ENCODE results near the gene DPP8. TPM values are rescaled to one million over a fixed set of nuclear protein-coding genes. Genes with fewer than 3 reads are reported as not detected.
"Not testable (repeated sequence)": the region's sequence is repeated elsewhere in the genome, so short reads cannot be mapped to it uniquely, and the experiment has no call there.

Gene DPP8
- total and polyA plus RNA-seq, 2 donors (not counting 1 experiment from before 2014, with no cell fraction given), result 29.9 to 45.4 TPM

- H3K9ac ChIP-seq (ENCODE audit: insufficient read depth, low read length), result no peak overlapping the region
- no peaks in the 10 kb centered on the region for H4K20me1 ChIP-seq (ENCODE audit: control insufficient read depth, extremely low read depth, insufficient read depth, low read length)
- H2AFZ ChIP-seq (ENCODE audit: low read length), result no peak overlapping the region
- no peak overlapping the region for H3K27ac ChIP-seq (ENCODE audit: insufficient read depth, low read length)
- TF ChIP-seq, protein P1, sequence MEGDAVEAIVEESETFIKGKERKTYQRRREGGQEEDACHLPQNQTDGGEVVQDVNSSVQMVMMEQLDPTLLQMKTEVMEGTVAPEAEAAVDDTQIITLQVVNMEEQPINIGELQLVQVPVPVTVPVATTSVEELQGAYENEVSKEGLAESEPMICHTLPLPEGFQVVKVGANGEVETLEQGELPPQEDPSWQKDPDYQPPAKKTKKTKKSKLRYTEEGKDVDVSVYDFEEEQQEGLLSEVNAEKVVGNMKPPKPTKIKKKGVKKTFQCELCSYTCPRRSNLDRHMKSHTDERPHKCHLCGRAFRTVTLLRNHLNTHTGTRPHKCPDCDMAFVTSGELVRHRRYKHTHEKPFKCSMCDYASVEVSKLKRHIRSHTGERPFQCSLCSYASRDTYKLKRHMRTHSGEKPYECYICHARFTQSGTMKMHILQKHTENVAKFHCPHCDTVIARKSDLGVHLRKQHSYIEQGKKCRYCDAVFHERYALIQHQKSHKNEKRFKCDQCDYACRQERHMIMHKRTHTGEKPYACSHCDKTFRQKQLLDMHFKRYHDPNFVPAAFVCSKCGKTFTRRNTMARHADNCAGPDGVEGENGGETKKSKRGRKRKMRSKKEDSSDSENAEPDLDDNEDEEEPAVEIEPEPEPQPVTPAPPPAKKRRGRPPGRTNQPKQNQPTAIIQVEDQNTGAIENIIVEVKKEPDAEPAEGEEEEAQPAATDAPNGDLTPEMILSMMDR (conservative IDR thresholded peaks at IDR 0.05 in 1 of 2, IDR thresholded peaks at IDR 0.05 in 1 of 2; ENCODE audit: low read depth in 1 of 2, low read length in 2 of 2), result no peak
- no peak for TF ChIP-seq EZH2 (IDR thresholded peaks at IDR 0.05; ENCODE audit: low read length, missing control alignments)
- no peaks in the 10 kb centered on the region for H3K36me3 ChIP-seq (ENCODE audit: control insufficient read depth, insufficient read depth, low read length)
- no peaks in the 10 kb centered on the region for H3K9me3 ChIP-seq (ENCODE audit: control insufficient read depth, insufficient read depth, low read depth, low read length)
- H3K27me3 ChIP-seq (ENCODE audit: control insufficient read depth, insufficient read depth, low read length), result no peaks in the 10 kb centered on the region
- DNase-seq (ENCODE audit: low read depth in 2 of 2), result no peak
- peaks cover 2% of the 10 kb centered on the region for H3K4me1 ChIP-seq (ENCODE audit: control insufficient read depth, extremely low read depth, insufficient read depth, low read length)
- H3K79me2 ChIP-seq (ENCODE audit: control insufficient read depth, insufficient read depth, low read length), result peaks cover 13% of the 10 kb centered on the region
- H3K4me3 ChIP-seq (replicated peaks in 1 of 4; ENCODE audit: control extremely low read depth in 1 of 4, insufficient read depth in 1 of 4, low read depth in 3 of 4, low read length in 4 of 4), result no peak overlapping the region
- no peak overlapping the region for H3K4me2 ChIP-seq (ENCODE audit: extremely low read depth, insufficient read depth, low read length)
Observed at GRCh38 chr15:65553691-65554090, 36.2 kb upstream of the DPP8 start.

GRCh38 chr15:65552851-65553250, 35.4 kb upstream of the DPP8 start:
- not testable (repeated sequence) for H3K4me1 ChIP-seq (ENCODE audit: control insufficient read depth, extremely low read depth, insufficient read depth, low read length); H2AFZ ChIP-seq (ENCODE audit: low read length); H3K4me2 ChIP-seq (ENCODE audit: extremely low read depth, insufficient read depth, low read length); H3K9ac ChIP-seq (ENCODE audit: insufficient read depth, low read length); H4K20me1 ChIP-seq (ENCODE audit: control insufficient read depth, extremely low read depth, insufficient read depth, low read length); DNase-seq (ENCODE audit: low read depth in 2 of 2); H3K9me3 ChIP-seq (ENCODE audit: control insufficient read depth, insufficient read depth, low read depth, low read length); H3K36me3 ChIP-seq (ENCODE audit: control insufficient read depth, insufficient read depth, low read length); H3K27ac ChIP-seq (ENCODE audit: insufficient read depth, low read length); H3K4me3 ChIP-seq (replicated peaks in 1 of 4; ENCODE audit: control extremely low read depth in 1 of 4, insufficient read depth in 1 of 4, low read depth in 3 of 4, low read length in 4 of 4); H3K27me3 ChIP-seq (ENCODE audit: control insufficient read depth, insufficient read depth, low read length)
- H3K79me2 ChIP-seq (ENCODE audit: control insufficient read depth, insufficient read depth, low read length), result peaks cover 16% of the 10 kb centered on the region

GRCh38 chr15:65551183-65551582, 33.7 kb upstream of the DPP8 start:
- no peak for TF ChIP-seq EZH2 (IDR thresholded peaks at IDR 0.05; ENCODE audit: low read length, missing control alignments)
- TF ChIP-seq, protein P1 (conservative IDR thresholded peaks at IDR 0.05 in 1 of 2, IDR thresholded peaks at IDR 0.05 in 1 of 2; ENCODE audit: low read depth in 1 of 2, low read length in 2 of 2), result no peak
- H3K36me3 ChIP-seq (ENCODE audit: control insufficient read depth, insufficient read depth, low read length), result no peaks in the 10 kb centered on the region
- no peaks in the 10 kb centered on the region for H3K4me1 ChIP-seq (ENCODE audit: control insufficient read depth, extremely low read depth, insufficient read depth, low read length)
- no peak overlapping the region for H3K4me2 ChIP-seq (ENCODE audit: extremely low read depth, insufficient read depth, low read length)
- no peak overlapping the region for H3K4me3 ChIP-seq (replicated peaks in 1 of 4; ENCODE audit: control extremely low read depth in 1 of 4, insufficient read depth in 1 of 4, low read depth in 3 of 4, low read length in 4 of 4)
- no peak overlapping the region for H2AFZ ChIP-seq (ENCODE audit: low read length)
- peaks cover 20% of the 10 kb centered on the region for H3K79me2 ChIP-seq (ENCODE audit: control insufficient read depth, insufficient read depth, low read length)
- H3K27ac ChIP-seq (ENCODE audit: insufficient read depth, low read length), result no peak overlapping the region
- H3K27me3 ChIP-seq (ENCODE audit: control insufficient read depth, insufficient read depth, low read length), result no peaks in the 10 kb centered on the region
- no peaks in the 10 kb centered on the region for H4K20me1 ChIP-seq (ENCODE audit: control insufficient read depth, extremely low read depth, insufficient read depth, low read length)
- no peak for DNase-seq (ENCODE audit: low read depth in 2 of 2)
- no peak overlapping the region for H3K9ac ChIP-seq (ENCODE audit: insufficient read depth, low read length)
- no peaks in the 10 kb centered on the region for H3K9me3 ChIP-seq (ENCODE audit: control insufficient read depth, insufficient read depth, low read depth, low read length)
